ENCODE data around the gene SPACA6. TPM values are rescaled to one million over a fixed set of nuclear protein-coding genes. Genes with fewer than 3 reads are reported as not detected.

SPACA6 gene
- polyA plus RNA-seq, 3 donors, result 0.99 to 5.1 (median 2.4) TPM

DNA sequence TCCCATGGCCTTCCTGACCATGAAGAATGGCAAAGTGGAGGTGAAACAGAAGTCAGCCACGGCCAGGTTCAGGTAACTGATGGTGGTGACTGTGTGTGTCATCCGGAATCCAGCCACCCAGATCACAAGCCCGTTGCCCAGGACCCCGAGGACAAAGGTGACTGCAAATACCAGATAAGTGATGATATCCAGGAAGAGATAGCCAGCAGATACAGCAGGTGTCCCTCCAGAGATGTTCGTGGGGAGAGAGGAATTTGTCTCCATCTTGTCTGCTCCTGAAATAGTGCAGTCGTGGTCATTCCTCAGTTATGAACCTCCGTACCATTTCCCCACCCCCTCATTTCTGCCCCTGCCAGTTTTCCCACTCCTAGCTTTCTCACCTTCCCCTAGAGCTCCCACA lies 53.6 kb downstream of the SPACA6 start:
- H3K4me3 ChIP-seq (replicated peaks in 1 of 3; ENCODE audit: low read depth in 2 of 3, low read length in 3 of 3), result peak overlapping the region in 1 of 3 experiments; percentile 98
- Mint-ChIP-seq H3K27ac (peak overlapping the region in 5 of 7 donors; percentile 11 to 75 (median 66)), H3K27me3 (ENCODE audit: low read depth in 3 of 3) (peaks cover 0 to 5% (median 0%) of the 10 kb centered on the region in 3 donors), H3K9me3 (peaks cover 0 to 3% (median 2%) of the 10 kb centered on the region in 7 donors), H3K4me1 (peaks cover 70% of the 10 kb centered on the region), H3K36me3 (peaks cover 66 to 94% of the 10 kb centered on the region in 2 donors), H3K4me3 (peak overlapping the region in 1 of 2 donors; percentile 55)
- TF ChIP-seq, protein P1, sequence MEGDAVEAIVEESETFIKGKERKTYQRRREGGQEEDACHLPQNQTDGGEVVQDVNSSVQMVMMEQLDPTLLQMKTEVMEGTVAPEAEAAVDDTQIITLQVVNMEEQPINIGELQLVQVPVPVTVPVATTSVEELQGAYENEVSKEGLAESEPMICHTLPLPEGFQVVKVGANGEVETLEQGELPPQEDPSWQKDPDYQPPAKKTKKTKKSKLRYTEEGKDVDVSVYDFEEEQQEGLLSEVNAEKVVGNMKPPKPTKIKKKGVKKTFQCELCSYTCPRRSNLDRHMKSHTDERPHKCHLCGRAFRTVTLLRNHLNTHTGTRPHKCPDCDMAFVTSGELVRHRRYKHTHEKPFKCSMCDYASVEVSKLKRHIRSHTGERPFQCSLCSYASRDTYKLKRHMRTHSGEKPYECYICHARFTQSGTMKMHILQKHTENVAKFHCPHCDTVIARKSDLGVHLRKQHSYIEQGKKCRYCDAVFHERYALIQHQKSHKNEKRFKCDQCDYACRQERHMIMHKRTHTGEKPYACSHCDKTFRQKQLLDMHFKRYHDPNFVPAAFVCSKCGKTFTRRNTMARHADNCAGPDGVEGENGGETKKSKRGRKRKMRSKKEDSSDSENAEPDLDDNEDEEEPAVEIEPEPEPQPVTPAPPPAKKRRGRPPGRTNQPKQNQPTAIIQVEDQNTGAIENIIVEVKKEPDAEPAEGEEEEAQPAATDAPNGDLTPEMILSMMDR (IDR thresholded peaks at IDR 0.05), result no peak
- no peak overlapping the region for H3K4me2 ChIP-seq (replicated peaks; ENCODE audit: extremely low read depth, low read length, poor library complexity, severe bottlenecking)
- peak overlapping the region in 1 of 2 donors; percentile 21 for H3K27ac ChIP-seq (ENCODE audit: low read depth in 1 of 2, low read length in 2 of 2)
- 91% methylated on average over 4 of the region's 7 CpGs for WGBS (ENCODE audit: insufficient coverage)
- H3K4me1 ChIP-seq (ENCODE audit: control insufficient read depth in 1 of 2, insufficient read depth in 2 of 2, low read length in 2 of 2), result peaks cover 52 to 81% of the 10 kb centered on the region in 2 donors
- intact Hi-C loops (cut with micrococcal nuclease), result no loop called here
- H3K9me3 ChIP-seq (replicated peaks in 1 of 2; ENCODE audit: control insufficient read depth in 1 of 2, insufficient read depth in 1 of 2, low read length in 2 of 2), result no peaks in the 10 kb centered on the region
- H3K9ac ChIP-seq (ENCODE audit: insufficient read depth, low read length, poor library complexity, severe bottlenecking), result no peak overlapping the region
- H3K79me2 ChIP-seq (ENCODE audit: insufficient read depth, low read length), result peaks cover 72% of the 10 kb centered on the region
- peaks cover 69% of the 10 kb centered on the region for H4K20me1 ChIP-seq (ENCODE audit: insufficient read depth, low read length)
- peaks cover 27 to 58% of the 10 kb centered on the region in 2 donors for H3K36me3 ChIP-seq (replicated peaks in 1 of 2; ENCODE audit: control insufficient read depth in 1 of 2, insufficient read depth in 2 of 2, low read length in 2 of 2)
- H3K27me3 ChIP-seq (ENCODE audit: control insufficient read depth in 2 of 2, insufficient read depth in 2 of 2, low read length in 2 of 2), result no peaks in the 10 kb centered on the region
- no peak overlapping the region for H2AFZ ChIP-seq (ENCODE audit: insufficient read depth, low read depth, low read length, poor library complexity, severe bottlenecking)
- no peak for DNase-seq

DNA sequence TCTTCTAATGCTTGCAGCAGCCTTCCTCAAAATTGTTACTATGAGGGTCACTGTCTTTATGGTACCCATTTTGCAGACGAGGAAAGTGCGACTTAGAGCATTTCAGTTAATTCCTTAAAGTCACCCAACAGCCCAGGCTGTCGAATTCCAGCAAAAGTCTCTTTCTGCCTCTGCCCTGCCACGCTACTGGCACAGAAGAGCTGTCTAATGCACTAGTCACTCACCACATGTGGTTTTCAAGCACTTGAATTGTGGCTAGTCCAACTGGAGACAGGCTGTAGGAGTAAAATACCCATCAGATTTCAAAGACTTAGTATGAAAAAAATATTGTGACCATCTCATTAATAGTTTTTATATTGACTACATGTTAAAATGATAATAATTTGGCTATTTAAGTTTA lies 56.8 kb downstream of the SPACA6 start:
- Histone ChIP-seq H2AFZ (ENCODE audit: insufficient read depth, low read depth, low read length, poor library complexity, severe bottlenecking) (no peak overlapping the region), H3K9ac (ENCODE audit: insufficient read depth, low read length, poor library complexity, severe bottlenecking) (peak overlapping the region; percentile 70), H3K4me3 (replicated peaks in 1 of 3; ENCODE audit: low read depth in 2 of 3, low read length in 3 of 3) (peak overlapping the region; percentile 52 to 100 (median 98)), H3K4me1 (ENCODE audit: control insufficient read depth in 1 of 2, insufficient read depth in 2 of 2, low read length in 2 of 2) (peaks cover 76 to 98% of the 10 kb centered on the region in 2 donors), H3K36me3 (replicated peaks in 1 of 2; ENCODE audit: control insufficient read depth in 1 of 2, insufficient read depth in 2 of 2, low read length in 2 of 2) (peaks cover 18 to 38% of the 10 kb centered on the region in 2 donors), H3K79me2 (ENCODE audit: insufficient read depth, low read length) (peaks cover 87% of the 10 kb centered on the region), H4K20me1 (ENCODE audit: insufficient read depth, low read length) (peaks cover 51% of the 10 kb centered on the region), H3K4me2 (replicated peaks; ENCODE audit: extremely low read depth, low read length, poor library complexity, severe bottlenecking) (peak overlapping the region; percentile 97), H3K9me3 (replicated peaks in 1 of 2; ENCODE audit: control insufficient read depth in 1 of 2, insufficient read depth in 1 of 2, low read length in 2 of 2) (no peaks in the 10 kb centered on the region), H3K27me3 (ENCODE audit: control insufficient read depth in 2 of 2, insufficient read depth in 2 of 2, low read length in 2 of 2) (no peaks in the 10 kb centered on the region), H3K27ac (ENCODE audit: low read depth in 1 of 2, low read length in 2 of 2) (peak overlapping the region in 1 of 2 donors; percentile 96)
- Mint-ChIP-seq H3K9me3 (peaks cover 0 to 3% (median 2%) of the 10 kb centered on the region in 7 donors), H3K36me3 (peaks cover 45 to 67% of the 10 kb centered on the region in 2 donors), H3K27ac (peak overlapping the region; percentile 72 to 100 (median 99)), H3K4me3 (peak overlapping the region; percentile 95 to 99), H3K27me3 (ENCODE audit: low read depth in 3 of 3) (peaks cover 0 to 3% (median 0%) of the 10 kb centered on the region in 3 donors), H3K4me1 (peaks cover 85% of the 10 kb centered on the region)
- intact Hi-C loops (cut with micrococcal nuclease), result loop anchor here in 1 of 2 donors (2.0 kb wide), 1 partner anchor 13 kb away; no protein-coding TSS in a partner anchor
- WGBS (ENCODE audit: insufficient coverage), result 100% methylated on average over 2 of the region's 4 CpGs
- TF ChIP-seq, protein P1 (IDR thresholded peaks at IDR 0.05), result no peak
- no peak for DNase-seq
